Common myeloid progenitor, CD34-positive (primary cell): ENCODE data around the gene BUB3.
A peak's percentile ranks its signal among the peaks of the same experiment; 100 is the strongest.

Experiments used
- CTCF ChIA-PET: fragments of 350-600 bp; sonication (Branson Sonifier 250); formaldehyde crosslinking; loops from one replicate; lab custom pipeline; 2021; ENCODE audit warnings: antibody characterized with exemption; lab: Charles Lee
- POLR2A ChIA-PET: fragments of 350-600 bp; sonication (Branson Sonifier 250); formaldehyde crosslinking; loops from one replicate; lab custom pipeline; 2021; ENCODE audit warnings: antibody characterized with exemption; lab: Charles Lee
- DNase-seq, 3 donors: peaks; one replicate each; pipeline versions ENCODE4 v3.0.0 to v3.0.0-alpha.2; 2013
- H3K27ac ChIP-seq, 2 experiments: 1 replicate in 1 of 2; 2 replicates in 1 of 2; pipeline ENCODE4 v1.7.0; 2013; ENCODE audit warnings: inconsistent platforms in 2 of 2, low read length in 2 of 2, mild to moderate bottlenecking in 2 of 2, low read depth in 1 of 2, moderate library complexity in 1 of 2; ENCODE audit not compliant: severe bottlenecking in 2 of 2, insufficient read depth in 1 of 2, poor library complexity in 1 of 2
- H3K27me3 ChIP-seq, 5 experiments: replicated peaks in 2 of 5; 1 replicate in 3 of 5; 2 replicates in 2 of 5; pipeline versions ENCODE4 v1.6.1 to v1.7.0; 2013; ENCODE audit warnings: low read length in 4 of 5, mild to moderate bottlenecking in 2 of 5, moderate library complexity in 2 of 5, inconsistent platforms in 1 of 5; ENCODE audit not compliant: insufficient read depth in 5 of 5, control insufficient read depth in 4 of 5
- H3K36me3 ChIP-seq, 4 experiments: 1 replicate in 2 of 4; 2 replicates in 2 of 4; pipeline versions ENCODE4 v1.6.1 to v1.7.0; 2013; ENCODE audit warnings: low read length in 3 of 4, control low read depth in 1 of 4, mild to moderate bottlenecking in 1 of 4; ENCODE audit not compliant: control insufficient read depth in 4 of 4, insufficient read depth in 4 of 4
- H3K4me1 ChIP-seq, 4 experiments: 1 replicate in 3 of 4; 2 replicates in 1 of 4; pipeline versions ENCODE4 v1.6.1 to v1.7.1; 2013; ENCODE audit warnings: low read length in 3 of 4, mild to moderate bottlenecking in 3 of 4, control low read depth in 1 of 4, inconsistent platforms in 1 of 4, moderate library complexity in 1 of 4; ENCODE audit not compliant: control insufficient read depth in 4 of 4, insufficient read depth in 4 of 4; ENCODE audit errors: control extremely low read depth in 1 of 4
- H3K4me3 ChIP-seq, 7 experiments: 1 replicate in 4 of 7; 2 replicates in 3 of 7; pipeline versions ENCODE4 v1.5.1 to v1.7.0; 2013; ENCODE audit warnings: mild to moderate bottlenecking in 7 of 7, low read length in 6 of 7, moderate library complexity in 6 of 7, inconsistent platforms in 2 of 7, low read depth in 2 of 7, control low read depth in 1 of 7; ENCODE audit not compliant: insufficient read depth in 4 of 7, control insufficient read depth in 1 of 7; ENCODE audit errors: extremely low read depth in 1 of 7
- H3K9me3 ChIP-seq, 5 experiments: 1 replicate in 4 of 5; 2 replicates in 1 of 5; pipeline versions ENCODE4 v1.6.1 to v1.7.1; 2013; ENCODE audit warnings: low read length in 4 of 5, mild to moderate bottlenecking in 2 of 5, inconsistent platforms in 1 of 5, low read depth in 1 of 5, moderate library complexity in 1 of 5; ENCODE audit not compliant: control insufficient read depth in 4 of 5, insufficient read depth in 2 of 5; ENCODE audit errors: control extremely low read depth in 1 of 5
- WGBS: methylation state at CpG from one replicate; pipeline ENCODE4 v1.1.5; 2013; ENCODE audit not compliant: insufficient coverage; 5-methylcytosine and 5-hydroxymethylcytosine counted together

The BUB3 gene

DNA sequence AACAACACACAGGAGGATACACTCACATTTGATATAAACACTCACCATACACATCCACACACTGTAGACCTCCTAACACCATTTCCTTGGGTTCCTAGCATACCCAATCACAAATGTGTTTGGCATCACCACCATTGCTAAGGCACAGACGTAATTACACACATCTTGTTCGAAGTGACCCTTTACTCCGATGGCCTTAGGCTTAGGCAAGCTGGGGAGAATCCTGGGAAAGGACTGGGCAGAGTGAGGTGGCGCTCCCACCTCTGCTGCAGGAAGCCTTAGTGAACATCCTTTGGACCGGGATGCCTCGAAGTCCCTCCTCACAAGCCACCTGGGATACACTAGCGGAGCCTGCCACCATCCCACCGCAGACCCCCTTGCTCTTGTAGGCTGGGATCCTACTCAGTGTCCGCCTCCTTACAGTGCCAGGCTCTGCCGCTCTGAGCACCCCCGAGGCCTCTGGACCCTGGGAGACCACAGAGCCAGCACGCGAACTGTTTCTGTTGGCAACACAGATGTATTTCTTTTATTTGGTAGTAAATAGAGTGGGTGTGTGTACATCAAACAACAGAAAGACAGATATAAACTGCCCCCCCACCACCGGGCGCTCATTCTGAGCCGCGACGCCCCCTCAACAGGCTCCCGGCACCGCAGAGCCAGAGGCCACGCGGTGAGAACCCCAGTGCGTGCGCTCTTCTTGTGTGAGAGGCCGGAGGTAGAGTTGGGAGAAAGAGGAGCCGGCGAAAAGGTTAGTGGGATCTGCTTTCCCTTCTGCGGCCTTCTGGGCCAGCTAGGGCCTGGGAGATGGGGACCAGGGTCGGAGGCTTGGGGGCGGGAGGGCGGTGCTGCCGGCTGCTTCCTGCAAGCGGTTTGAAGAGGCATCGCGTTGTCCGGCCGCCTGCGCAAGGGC is 12.2 kb upstream of the BUB3 start:
- H3K4me3 ChIP-seq, result no peak overlapping the region
- no peaks in the 10 kb centered on the region for H3K9me3 ChIP-seq
- DNase-seq, result peak in 1 of 3 donors; percentile 13
- no peak overlapping the region for H3K27ac ChIP-seq
- no peaks in the 10 kb centered on the region for H3K36me3 ChIP-seq
- peaks cover 0 to 25% (median 15%) of the 10 kb centered on the region in 4 experiments for H3K4me1 ChIP-seq
- 12% methylated on average over 30 of the region's 38 CpGs for WGBS
- H3K27me3 ChIP-seq, result peaks cover 19 to 100% (median 81%) of the 10 kb centered on the region in 5 experiments
- POLR2A ChIA-PET, result interaction anchor here (0.9 kb wide), 1 partner anchor 9 kb away, joined by 3 read pairs; no protein-coding TSS in a partner anchor
- CTCF ChIA-PET, result interaction anchor here (4.1 kb wide), 1 partner anchor 8 kb away, joined by 37 read pairs; no protein-coding TSS in a partner anchor

DNA sequence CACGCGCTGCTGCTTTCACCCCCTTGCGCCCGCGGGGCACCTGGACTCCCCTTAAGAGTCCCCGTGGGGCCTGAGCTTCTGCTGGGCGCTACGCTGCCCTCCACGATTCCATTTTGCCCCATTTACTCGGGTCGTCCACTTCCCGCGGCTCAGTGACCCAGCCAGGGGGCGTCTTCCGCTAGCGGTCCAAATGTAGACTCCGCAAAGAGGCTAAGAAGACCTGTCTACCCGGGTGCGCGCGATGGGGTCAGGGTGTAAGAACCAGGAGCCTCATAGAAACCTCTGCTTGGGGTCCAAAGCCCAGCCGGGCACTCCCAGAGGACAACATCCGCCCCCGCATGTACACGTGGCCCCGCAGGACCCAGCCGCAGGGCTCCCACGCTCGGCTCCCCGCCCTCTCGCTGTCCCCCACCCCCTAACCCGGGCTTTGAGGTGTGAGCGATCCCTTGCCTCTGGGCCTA is 11.5 kb upstream of the BUB3 start:
- Histone ChIP-seq H3K4me1 (peaks cover 0 to 20% (median 14%) of the 10 kb centered on the region in 4 experiments), H3K4me3 (no peak overlapping the region), H3K9me3 (no peaks in the 10 kb centered on the region), H3K27ac (no peak overlapping the region), H3K36me3 (no peaks in the 10 kb centered on the region), H3K27me3 (peaks cover 19 to 100% (median 85%) of the 10 kb centered on the region in 5 experiments)
- 3% methylated on average over 25 of the region's 33 CpGs for WGBS
- ChIA-PET CTCF (no interaction called here), POLR2A (no interaction called here)
- no peak for DNase-seq

DNA sequence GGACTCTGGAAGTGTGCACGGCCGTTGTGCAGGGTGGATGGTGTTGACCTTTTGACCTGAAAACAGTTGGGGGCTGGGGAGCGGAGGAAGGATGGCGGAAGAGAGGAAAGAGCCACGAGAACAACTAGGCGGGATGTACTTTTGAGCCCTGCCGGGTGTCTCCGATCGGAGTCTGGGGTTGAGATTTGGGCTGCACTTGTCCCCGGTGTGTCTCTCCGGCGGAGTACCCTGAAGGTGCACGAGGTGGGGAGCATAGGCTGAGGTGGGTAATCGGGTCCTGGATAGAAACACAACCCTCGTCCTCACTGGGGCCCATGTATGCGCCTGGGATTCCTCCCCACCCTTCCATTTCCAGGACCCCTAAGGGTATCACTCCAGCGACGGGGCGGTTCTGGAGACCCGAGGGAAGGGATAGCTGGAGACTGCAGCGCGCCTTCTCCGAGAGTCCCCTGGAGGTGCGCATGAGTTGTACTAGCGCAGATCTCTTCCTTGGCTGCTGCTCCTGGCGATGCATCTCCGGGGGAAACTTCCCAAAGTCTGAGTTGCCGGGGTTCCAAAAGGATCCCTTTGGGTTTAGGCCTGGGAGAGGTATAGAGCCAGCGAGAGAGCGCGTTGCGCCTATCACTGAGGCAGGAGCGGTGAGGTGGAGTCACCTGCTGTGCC is 10.9 kb upstream of the BUB3 start:
- H3K9me3 ChIP-seq, result no peaks in the 10 kb centered on the region
- WGBS, result 6% methylated on average over 29 of the region's 33 CpGs
- H3K27me3 ChIP-seq, result peaks cover 15 to 100% (median 82%) of the 10 kb centered on the region in 5 experiments
- ChIA-PET CTCF (no interaction called here), POLR2A (no interaction called here)
- no peak overlapping the region for H3K27ac ChIP-seq
- H3K4me1 ChIP-seq, result peaks cover 0 to 23% (median 18%) of the 10 kb centered on the region in 4 experiments
- no peak for DNase-seq
- H3K4me3 ChIP-seq, result no peak overlapping the region
- H3K36me3 ChIP-seq, result no peaks in the 10 kb centered on the region

DNA sequence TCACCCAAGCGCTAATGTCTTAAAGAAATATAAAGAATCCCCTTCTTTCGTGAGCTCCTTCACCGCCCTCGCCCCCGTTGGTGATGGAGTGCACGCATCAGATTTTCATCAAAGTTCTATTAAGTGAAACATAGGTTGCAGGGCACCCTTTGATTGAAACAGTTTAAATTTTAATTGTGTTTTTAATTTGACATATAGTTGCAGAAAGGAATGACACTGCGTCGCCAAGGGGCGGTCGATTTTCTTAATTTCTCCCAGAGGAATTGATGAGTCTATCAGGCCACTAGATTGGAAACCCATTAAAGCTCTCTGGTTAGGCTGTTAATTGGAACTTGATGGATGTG is 10.4 kb upstream of the BUB3 start:
- Histone ChIP-seq H3K27ac (no peak overlapping the region), H3K4me3 (no peak overlapping the region), H3K9me3 (no peaks in the 10 kb centered on the region), H3K27me3 (peaks cover 9 to 100% (median 78%) of the 10 kb centered on the region in 5 experiments), H3K4me1 (peaks cover 0 to 26% (median 20%) of the 10 kb centered on the region in 4 experiments), H3K36me3 (no peaks in the 10 kb centered on the region)
- no peak for DNase-seq
- POLR2A ChIA-PET, result no interaction called here
- CTCF ChIA-PET, result interaction anchor here (2.4 kb wide), 1 partner anchor 10 kb away, joined by 11 read pairs; no protein-coding TSS in a partner anchor
- WGBS, result 18% methylated on average over 6 of the region's 10 CpGs

DNA sequence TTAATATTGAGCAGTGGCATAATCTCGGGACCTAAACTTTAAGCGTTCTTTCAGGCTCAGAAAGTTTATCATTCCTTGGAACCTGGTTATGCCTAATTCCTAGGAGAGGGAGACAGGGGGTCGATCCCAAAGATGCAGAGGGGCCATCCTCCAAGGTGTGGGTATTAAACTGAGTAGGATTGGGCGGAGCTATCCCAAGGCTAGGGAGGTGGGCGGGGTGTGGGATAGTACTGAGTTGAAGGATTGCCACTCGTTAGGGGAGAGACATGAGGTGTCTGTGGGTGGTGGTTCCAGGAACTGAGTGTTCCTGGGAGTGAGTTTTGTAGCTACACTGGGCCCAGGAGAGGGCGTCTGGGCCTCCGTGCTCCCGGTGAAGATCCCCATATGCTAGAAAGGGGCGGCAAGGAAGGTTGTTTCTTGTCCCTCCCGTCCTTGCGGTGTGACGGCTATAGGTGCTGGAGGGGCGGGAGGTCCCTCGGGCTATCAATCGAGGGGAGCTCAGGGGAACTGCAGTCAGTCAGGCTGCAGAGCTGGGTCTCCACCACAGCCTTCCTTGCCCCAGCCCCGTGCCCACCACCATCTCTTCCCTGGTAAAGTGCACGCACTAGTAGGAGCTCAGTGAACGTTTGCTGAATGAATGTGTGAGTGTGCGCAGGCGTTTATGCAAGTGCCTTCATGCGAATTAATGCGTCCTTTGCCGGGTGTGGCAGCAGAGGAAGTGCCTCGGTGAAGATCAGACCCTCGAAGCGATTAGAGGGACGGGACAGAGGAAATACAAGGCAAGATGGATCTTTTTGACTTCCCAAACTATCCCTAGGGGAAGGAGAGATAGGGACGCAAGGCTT is 9.3 kb upstream of the BUB3 start:
- Histone ChIP-seq H3K4me1 (peaks cover 0 to 34% (median 28%) of the 10 kb centered on the region in 4 experiments), H3K27me3 (peaks cover 5 to 100% (median 70%) of the 10 kb centered on the region in 5 experiments), H3K9me3 (peaks cover 0 to 2% (median 0%) of the 10 kb centered on the region in 5 experiments), H3K27ac (no peak overlapping the region), H3K4me3 (no peak overlapping the region), H3K36me3 (no peaks in the 10 kb centered on the region)
- ChIA-PET CTCF (interaction anchor here (1.5 to 2.4 kb wide), 2 partner anchors 9 to 11 kb away, joined by 4 to 11 read pairs; no protein-coding TSS in a partner anchor), POLR2A (no interaction called here)
- 4% methylated on average over 28 of the region's 29 CpGs for WGBS
- DNase-seq, result peak in 1 of 3 donors; percentile 41

DNA sequence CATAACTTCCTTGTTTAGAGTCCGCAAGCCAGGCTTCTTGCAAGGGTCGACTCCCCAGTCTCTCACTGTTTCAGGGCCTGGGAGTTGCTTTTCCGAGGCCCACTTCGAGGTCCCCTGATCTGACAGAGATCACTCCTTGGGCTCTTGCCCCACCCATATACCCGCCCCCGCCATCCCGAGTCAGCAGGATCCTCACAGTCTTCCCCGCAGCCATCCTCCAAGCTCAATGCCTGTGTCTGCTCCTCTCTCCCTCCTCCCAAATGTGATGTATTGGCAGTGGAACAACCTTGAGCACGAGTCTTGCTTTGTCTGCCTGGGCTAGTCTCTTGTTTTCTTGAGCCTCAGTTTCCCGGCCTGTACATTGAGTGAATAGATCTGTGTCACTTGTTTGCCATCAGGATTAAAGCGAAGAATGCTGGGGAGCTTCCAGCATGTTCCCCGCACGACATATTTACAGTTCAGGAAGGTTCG is 8.6 kb upstream of the BUB3 start:
- ChIA-PET CTCF (interaction anchor here (1.5 to 2.4 kb wide), 2 partner anchors 8 to 12 kb away, joined by 4 to 11 read pairs; no protein-coding TSS in a partner anchor), POLR2A (no interaction called here)
- H3K36me3 ChIP-seq, result no peaks in the 10 kb centered on the region
- DNase-seq, result no peak
- peaks cover 0 to 2% (median 0%) of the 10 kb centered on the region in 5 experiments for H3K9me3 ChIP-seq
- WGBS, result 4% methylated on average over 11 of the region's 14 CpGs
- no peak overlapping the region for H3K27ac ChIP-seq
- peaks cover 0 to 37% (median 33%) of the 10 kb centered on the region in 4 experiments for H3K4me1 ChIP-seq
- H3K27me3 ChIP-seq, result peaks cover 5 to 100% (median 68%) of the 10 kb centered on the region in 5 experiments
- H3K4me3 ChIP-seq, result peak overlapping the region in 1 of 7 experiments; percentile 11
